GM12891 (cell line): ENCODE results near the gene OAS2.

Source experiments
- PAX5 ChIP-seq: IDR thresholded peaks from 2 replicates; pipeline ENCODE4 v1.6.1; 2011; ENCODE audit warnings: low read length, moderate library complexity, mild to moderate bottlenecking; ENCODE audit not compliant: insufficient read depth, severe bottlenecking
- POLR2A ChIP-seq: IDR thresholded peaks from 2 replicates; pipeline ENCODE4 v1.6.1; 2011; ENCODE audit warnings: low read depth, low read length, control low read depth
- POLR2AphosphoS5 ChIP-seq: IDR thresholded peaks from 2 replicates; pipeline ENCODE4 v1.6.1; 2011; ENCODE audit warnings: low read depth, low read length, control low read depth
- SPI1 ChIP-seq: IDR thresholded peaks from 2 replicates; pipeline ENCODE4 v1.6.1; 2011; ENCODE audit warnings: low read depth, low read length, control low read depth
- TAF1 ChIP-seq: IDR thresholded peaks from 2 replicates; pipeline ENCODE4 v1.6.1; 2011; ENCODE audit warnings: low read depth, low read length, control low read depth

- TF ChIP-seq POLR2A (no peak), PAX5 (no peak), TAF1 (no peak), SPI1 (no peak), POLR2AphosphoS5 (no peak)
These were observed 9.9 kb downstream of the OAS2 start for GRCh38 chr12:112988224-112988623.
